GM21723 (cell line): Measurements from ENCODE around the gene GLP1R.

Experiments
- ATAC-seq: cut with Tn5 transposase; IDR thresholded peaks from one replicate; pipeline ENCODE4 v1.9.1; 2021; ENCODE audit warnings: mild to moderate bottlenecking, moderate library complexity; ENCODE audit not compliant: unreplicated experiment

Gene GLP1R

GRCh38 chr6:39061588-39061987, 13.0 kb downstream of the GLP1R start:
- no peak for ATAC-seq

- no peak for ATAC-seq
Measured at GRCh38 chr6:39062014-39062740, 13.6 kb downstream of the GLP1R start.

GRCh38 chr6:39063526-39063925, 14.9 kb downstream of the GLP1R start:
- ATAC-seq, result no peak

- no peak for ATAC-seq
Measured at GRCh38 chr6:39065561-39065960, 17.0 kb downstream of the GLP1R start.

- no peak for ATAC-seq
Measured at GRCh38 chr6:39068391-39068790, 19.8 kb downstream of the GLP1R start.

GRCh38 chr6:39072830-39073229, 24.2 kb downstream of the GLP1R start:
- ATAC-seq, result no peak

- ATAC-seq, result no peak
Measured at GRCh38 chr6:39073471-39074355, 25.1 kb downstream of the GLP1R start.

GRCh38 chr6:39074486-39074885, 25.9 kb downstream of the GLP1R start:
- no peak for ATAC-seq

GRCh38 chr6:39075010-39075686, 26.6 kb downstream of the GLP1R start:
- no peak for ATAC-seq

GRCh38 chr6:39075807-39076622, 27.4 kb downstream of the GLP1R start:
- ATAC-seq, result no peak

GRCh38 chr6:39076623-39077535, 28.3 kb downstream of the GLP1R start:
- no peak for ATAC-seq

- ATAC-seq, result no peak
Measured at GRCh38 chr6:39077882-39078594, 29.5 kb downstream of the GLP1R start.

GRCh38 chr6:39078695-39079094, 30.1 kb downstream of the GLP1R start:
- ATAC-seq, result no peak

- no peak for ATAC-seq
Measured at GRCh38 chr6:39079197-39080125, 30.9 kb downstream of the GLP1R start.

- no peak for ATAC-seq
Measured at GRCh38 chr6:39080246-39080875, 31.8 kb downstream of the GLP1R start.

GRCh38 chr6:39082310-39082709, 33.7 kb downstream of the GLP1R start:
- ATAC-seq, result no peak

- no peak for ATAC-seq
Measured at GRCh38 chr6:39083231-39083634, 34.7 kb downstream of the GLP1R start.
